Adrenal gland (tissue), 5 donors: ENCODE results near the gene RPS6KA1.

Experiments
- CTCF ChIP-seq, 6 experiments: fragments of 450-650 bp in 4 of 6; fragments of 200-600 bp in 2 of 6; sonication (generic) in 1 of 6; IDR thresholded peaks; 1 replicate in 5 of 6; 2 replicates in 1 of 6; pipeline versions ENCODE4 v1.5.1 to v1.8.0; 2016 to 2021; ENCODE audit warnings: antibody characterized with exemption in 6 of 6, mild to moderate bottlenecking in 2 of 6, moderate library complexity in 1 of 6
- POLR2A ChIP-seq, 2 donors: fragments of 450-650 bp; IDR thresholded peaks; one replicate each; pipeline ENCODE4 v1.6.1; 2017; ENCODE audit warnings: antibody characterized with exemption in 2 of 2, mild to moderate bottlenecking in 2 of 2, moderate library complexity in 1 of 2
- donor health status: DM: no; HTN: no; CAD: no.

DNA sequence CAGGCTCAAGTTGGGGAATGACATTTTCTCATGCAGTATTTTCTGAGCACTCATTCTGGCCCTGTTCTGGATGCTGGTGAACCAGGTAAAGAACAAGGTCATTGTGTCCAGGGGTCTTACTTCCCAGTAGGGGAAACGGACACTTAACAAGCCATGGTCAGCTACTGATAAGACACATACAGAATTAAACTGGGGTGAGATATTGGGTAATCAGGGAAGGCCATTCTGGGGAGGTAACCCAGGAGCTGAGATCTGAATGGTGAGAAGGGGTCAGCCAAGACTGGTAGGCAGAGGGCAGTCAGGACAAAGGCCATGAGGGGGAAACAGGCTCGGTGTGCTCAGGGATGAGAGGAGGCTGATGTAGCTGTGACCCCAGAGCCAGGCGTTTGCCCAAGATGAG lies 45.8 kb downstream of the RPS6KA1 start:
- no peak for TF ChIP-seq POLR2A (IDR thresholded peaks at IDR 0.05)
- no peak for TF ChIP-seq CTCF (IDR thresholded peaks at IDR 0.05)
